Neural crest cell (in vitro differentiated cells): ENCODE measurements around the gene FGD5. TPM values are rescaled to one million over a fixed set of nuclear protein-coding genes. Genes with fewer than 3 reads are reported as not detected.

Source experiments
- DNase-seq: peaks from one replicate; pipeline ENCODE4 v3.0.0; 2021; ENCODE audit warnings: low read depth, mixed read lengths, low spot score
- H3K27ac Mint-ChIP-seq: one replicate; pipeline ENCODE4 v1.8.0; 2021; ENCODE audit warnings: mild to moderate bottlenecking, mixed read lengths; ENCODE audit not compliant: unreplicated experiment
- H3K27me3 Mint-ChIP-seq: 2 replicates; pipeline ENCODE4 v1.8.0; 2021; ENCODE audit warnings: low read depth, mild to moderate bottlenecking, mixed read lengths
- H3K36me3 Mint-ChIP-seq: 2 replicates; pipeline ENCODE4 v1.8.0; 2021; ENCODE audit warnings: low read depth, mild to moderate bottlenecking, mixed read lengths
- H3K4me1 Mint-ChIP-seq: 2 replicates; pipeline ENCODE4 v1.8.0; 2021; ENCODE audit warnings: mixed read lengths
- H3K4me3 Mint-ChIP-seq: one replicate; pipeline ENCODE4 v1.8.0; 2021; ENCODE audit warnings: mild to moderate bottlenecking, mixed read lengths
- H3K9me3 Mint-ChIP-seq: 2 replicates; pipeline ENCODE4 v1.8.0; 2021; ENCODE audit warnings: mixed read lengths
- CTCF ChIP-seq: fragments of 200-600 bp; sonication (generic); conservative IDR thresholded peaks from 2 replicates; pipeline ENCODE4 v1.5.0; 2021; ENCODE audit warnings: antibody characterized with exemption, mild to moderate bottlenecking
- total RNA-seq: library from RNA; stranded (reverse); gene quantifications from 2 replicates; pipeline ENCODE4 v1.2.1, GENCODE V29; 2021

Gene FGD5
- total RNA-seq, 1 donor from 2014 or later: 0.61 TPM

GRCh38 chr3:14803981-14804834 lies 14.6 kb upstream of the FGD5 start:
- H3K36me3 Mint-ChIP-seq: no peaks in the 10 kb centered on the region
- DNase-seq: no peak
- no peak for TF ChIP-seq CTCF
- H3K27me3 Mint-ChIP-seq: peaks cover 42% of the 10 kb centered on the region
- no peak overlapping the region for H3K27ac Mint-ChIP-seq
- H3K4me1 Mint-ChIP-seq: peaks cover 12% of the 10 kb centered on the region
- peaks cover 2% of the 10 kb centered on the region for H3K9me3 Mint-ChIP-seq
- H3K4me3 Mint-ChIP-seq: no peak overlapping the region

DNA sequence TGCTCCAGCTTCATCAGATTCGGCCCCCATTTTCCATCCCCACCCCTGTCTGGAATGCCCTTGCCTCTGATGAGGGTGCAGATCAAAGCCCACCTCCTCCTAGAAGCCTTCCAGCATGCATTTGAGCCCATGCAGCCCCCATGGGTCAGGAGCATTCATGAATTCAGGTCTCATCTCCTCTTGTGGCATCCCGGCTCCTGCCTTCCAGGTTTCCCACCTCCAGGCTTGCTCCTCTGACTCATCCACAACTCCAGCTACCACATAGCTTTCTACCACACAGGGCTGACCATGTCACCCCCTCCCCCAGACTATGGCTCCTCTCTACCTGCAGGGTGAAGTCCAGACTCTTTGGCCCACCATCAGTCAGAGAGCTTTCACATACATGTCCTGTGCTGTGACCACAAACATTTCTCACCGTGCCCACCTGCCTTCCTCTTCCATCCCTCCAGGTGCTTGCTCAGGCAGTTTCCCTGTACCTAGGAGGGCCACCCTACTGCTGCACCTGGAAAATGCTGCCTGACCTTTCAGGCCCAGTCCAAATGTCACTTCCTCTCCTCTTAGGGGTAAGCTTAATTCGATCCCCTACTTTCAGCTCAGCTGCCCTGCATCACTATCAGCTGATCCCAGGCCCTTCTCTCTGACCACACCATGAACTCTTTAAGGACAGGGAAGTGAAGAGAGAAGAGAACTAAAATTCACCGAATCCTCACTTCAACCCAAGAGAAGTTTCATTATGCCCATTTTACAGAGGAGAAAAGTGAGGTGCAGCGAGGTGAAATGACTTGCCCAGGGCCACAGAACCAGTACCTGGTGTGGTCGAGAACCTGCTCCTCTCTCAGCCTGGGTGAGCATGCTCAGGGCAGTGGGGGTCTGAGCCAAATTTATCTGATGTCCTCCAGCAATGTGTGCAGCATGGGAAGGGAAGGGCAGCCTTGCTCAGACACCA lies 13.7 kb upstream of the FGD5 start:
- DNase-seq: no peak
- H3K9me3 Mint-ChIP-seq: no peaks in the 10 kb centered on the region
- no peak for TF ChIP-seq CTCF
- peaks cover 12% of the 10 kb centered on the region for H3K4me1 Mint-ChIP-seq
- H3K36me3 Mint-ChIP-seq: no peaks in the 10 kb centered on the region
- no peak overlapping the region for H3K4me3 Mint-ChIP-seq
- peak overlapping the region; percentile 28 for H3K27ac Mint-ChIP-seq
- H3K27me3 Mint-ChIP-seq: peaks cover 51% of the 10 kb centered on the region

DNA sequence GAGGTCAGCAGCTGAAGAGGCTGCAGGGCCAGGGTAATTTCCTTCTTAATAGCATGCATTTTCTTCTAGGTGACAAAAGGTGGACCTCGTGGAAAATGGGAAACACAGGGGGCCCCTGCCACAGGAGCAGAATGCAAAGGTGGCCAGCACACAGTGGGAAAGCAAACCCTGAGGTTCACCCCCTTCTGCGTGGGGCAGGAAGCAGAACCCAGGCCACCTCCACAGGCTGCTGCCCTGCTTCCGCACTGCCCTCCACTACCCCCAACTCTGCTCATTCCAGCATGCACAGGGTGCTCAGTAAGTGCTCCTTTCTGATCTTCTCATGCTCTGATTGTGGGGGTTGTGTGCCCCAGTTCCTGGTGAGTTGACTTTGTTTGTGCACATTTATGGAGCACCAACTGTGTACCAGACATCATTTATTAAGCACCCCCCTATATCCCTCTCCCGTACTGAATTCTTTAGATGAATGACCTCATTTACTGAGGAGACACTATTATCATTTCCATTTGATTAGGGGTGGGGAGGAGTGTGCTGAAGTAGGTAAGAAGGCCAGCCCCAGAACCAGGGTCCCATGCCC lies 12.7 kb upstream of the FGD5 start:
- peaks cover 13% of the 10 kb centered on the region for H3K4me1 Mint-ChIP-seq
- peaks cover 56% of the 10 kb centered on the region for H3K27me3 Mint-ChIP-seq
- no peak for DNase-seq
- H3K27ac Mint-ChIP-seq: no peak overlapping the region
- TF ChIP-seq CTCF: no peak
- no peak overlapping the region for H3K4me3 Mint-ChIP-seq
- H3K36me3 Mint-ChIP-seq: no peaks in the 10 kb centered on the region
- H3K9me3 Mint-ChIP-seq: no peaks in the 10 kb centered on the region

GRCh38 chr3:14806641-14807263 lies 12.0 kb upstream of the FGD5 start:
- H3K4me3 Mint-ChIP-seq: no peak overlapping the region
- peaks cover 63% of the 10 kb centered on the region for H3K27me3 Mint-ChIP-seq

More at GRCh38 chr3:14806641-14807263, 12.0 kb upstream of the FGD5 start:
- DNase-seq: no peak
- Mint-ChIP-seq H3K9me3 (no peaks in the 10 kb centered on the region), H3K36me3 (no peaks in the 10 kb centered on the region), H3K4me1 (peaks cover 15% of the 10 kb centered on the region), H3K27ac (no peak overlapping the region)
- no peak for TF ChIP-seq CTCF
